Mesenteric fat pad (tissue), 1 donor: ENCODE measurements around the gene WWTR1. TPM values are rescaled to one million over a fixed set of nuclear protein-coding genes. Genes with fewer than 3 reads are reported as not detected.

Experiments
- DNase-seq: peaks from one replicate; pipeline ENCODE4 v3.0.0-alpha.2; 2020; ENCODE audit warnings: low spot score
- total RNA-seq: library from RNA; stranded (reverse); fragmentation: NEBNext Ultra II Directional; extraction: Animal tissue kit (Norgen Biotek cat#: 25700); gene quantifications from one replicate; pipeline ENCODE4 v1.2.1, GENCODE V29; 2021
- donor health status: DM: yes; HTN: yes; CAD: no.

The WWTR1 gene
- total RNA-seq, 1 donor from 2014 or later = 65.9 TPM

DNA sequence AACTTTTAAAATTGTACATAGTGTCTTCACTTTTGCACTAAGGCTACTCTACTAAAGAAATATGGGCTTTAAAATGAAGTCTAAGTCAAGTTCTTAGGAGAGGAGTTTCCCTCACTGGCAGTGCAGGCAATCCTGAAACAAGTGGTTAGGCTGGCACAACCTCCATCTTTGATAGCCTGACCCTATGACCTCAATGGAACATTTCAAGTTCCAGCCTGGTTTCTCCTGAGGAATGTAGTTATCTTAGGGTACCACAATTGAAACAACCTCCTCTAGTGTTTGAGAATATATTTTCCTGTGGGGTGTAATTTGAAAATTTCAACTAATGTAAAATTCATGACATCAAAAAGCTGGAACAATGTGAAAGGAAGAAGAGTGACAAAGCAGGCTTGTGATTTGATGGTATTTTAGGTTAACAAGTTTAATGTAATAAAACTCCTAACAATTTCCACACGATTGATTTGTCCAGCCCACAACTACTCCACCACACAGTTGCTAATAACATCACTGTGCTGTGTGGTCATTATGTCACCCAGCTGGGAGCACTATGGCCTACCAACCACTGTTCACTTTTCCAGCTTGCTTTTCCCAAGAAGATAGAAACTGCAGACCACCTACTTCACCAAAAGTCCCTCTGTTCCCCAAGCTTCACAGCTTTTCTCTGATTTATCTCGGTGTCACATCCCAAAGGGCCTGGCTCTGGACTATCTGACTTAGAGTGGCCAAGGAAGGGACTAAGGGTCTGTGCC is 1.8 kb downstream of the WWTR1 start:
- no peak for DNase-seq

DNA sequence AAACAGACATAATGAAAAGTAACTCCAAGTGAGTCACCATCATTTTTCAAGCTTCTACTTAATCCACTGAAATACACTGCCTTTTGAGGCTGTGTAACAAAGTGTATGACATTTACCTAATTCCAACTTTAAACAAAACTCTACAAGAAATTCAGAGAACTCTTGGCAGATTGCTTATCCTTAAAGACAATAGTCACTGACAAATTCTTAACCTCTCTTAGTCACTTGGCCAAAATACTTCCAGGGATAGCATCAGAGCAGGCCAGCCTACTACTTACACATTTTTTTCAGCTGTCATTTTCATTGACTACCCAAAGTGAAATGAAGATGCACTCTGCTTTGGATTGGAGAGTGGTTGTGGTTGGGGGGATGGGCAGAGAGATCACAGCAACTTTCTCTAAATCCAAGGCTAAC is 3.6 kb downstream of the WWTR1 start:
- DNase-seq = no peak

DNA sequence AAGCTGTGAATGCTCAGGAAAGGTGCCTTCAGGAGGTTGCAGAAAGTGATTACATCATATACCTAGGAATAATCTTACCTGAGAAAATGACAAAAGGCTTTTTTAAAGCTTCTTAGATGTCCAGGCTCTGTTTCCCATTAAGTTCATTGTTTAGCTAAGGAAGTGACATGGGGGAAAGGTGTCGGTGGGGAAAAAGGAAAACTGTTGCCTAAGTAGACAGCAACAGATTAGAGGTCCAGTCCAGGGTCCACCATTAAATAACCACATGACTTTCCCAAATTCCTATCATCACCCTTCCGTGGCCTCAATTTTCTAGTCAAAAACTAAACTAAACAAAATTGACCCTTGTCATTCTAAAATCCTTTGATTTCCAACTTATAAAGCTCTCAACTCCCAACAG is 4.3 kb downstream of the WWTR1 start:
- no peak for DNase-seq

DNA sequence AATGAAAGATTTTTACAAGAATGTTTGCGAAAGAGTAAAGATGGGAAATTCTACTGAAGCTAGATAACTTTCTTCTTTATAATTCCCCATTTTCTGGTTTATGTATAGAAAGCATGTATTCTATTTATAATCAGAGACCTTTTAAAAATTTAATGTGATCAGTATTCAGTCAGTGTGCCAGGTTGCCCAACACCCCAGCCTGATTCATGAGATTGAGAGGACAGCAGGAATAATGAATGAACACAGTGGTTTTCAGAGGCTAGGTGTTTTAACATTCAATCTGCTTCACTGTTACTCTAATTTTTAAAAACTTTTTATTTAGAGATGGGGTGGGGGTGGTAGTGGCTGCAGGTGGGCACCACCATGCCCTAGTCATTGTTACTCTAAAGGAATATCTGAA is 4.7 kb downstream of the WWTR1 start:
- DNase-seq = no peak

DNA sequence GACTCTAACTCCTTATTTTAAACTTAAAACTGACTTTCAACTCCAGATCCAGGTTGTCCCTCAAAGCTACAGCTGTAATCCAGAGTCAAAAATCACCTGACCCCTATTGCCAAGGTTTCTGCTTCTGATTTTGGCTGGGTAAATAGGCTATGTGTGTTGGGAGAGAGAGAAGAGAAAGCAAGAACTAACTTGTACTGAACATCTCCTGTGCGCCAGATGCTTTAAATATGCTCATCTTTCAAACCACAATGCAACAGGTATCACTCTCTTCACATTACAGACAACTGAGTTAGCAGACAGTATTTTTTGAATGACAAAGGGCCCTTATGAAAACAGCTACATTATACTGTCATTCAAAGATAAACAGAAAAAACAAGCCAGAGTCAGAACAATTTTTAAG is 7.0 kb downstream of the WWTR1 start:
- no peak for DNase-seq

DNA sequence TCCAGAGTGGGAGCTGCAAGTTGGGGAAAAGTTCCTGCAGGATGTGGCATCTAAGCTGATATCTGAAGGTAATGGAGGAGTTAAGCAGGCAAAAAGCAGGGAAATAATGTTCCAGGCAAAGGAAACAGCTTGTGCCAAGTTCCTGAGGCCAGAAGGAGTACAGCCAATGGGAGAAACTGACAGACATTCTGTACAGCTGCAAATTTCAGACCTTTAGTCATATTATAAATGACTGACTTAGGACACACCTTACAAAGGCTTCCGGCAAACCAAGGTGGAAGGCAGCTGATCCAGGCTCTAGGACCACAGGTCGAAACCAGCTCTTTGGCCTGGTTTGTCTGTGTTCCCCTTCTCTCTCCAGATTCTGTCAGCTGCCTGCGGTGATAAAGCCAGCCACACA is 9.3 kb downstream of the WWTR1 start:
- no peak for DNase-seq

DNA sequence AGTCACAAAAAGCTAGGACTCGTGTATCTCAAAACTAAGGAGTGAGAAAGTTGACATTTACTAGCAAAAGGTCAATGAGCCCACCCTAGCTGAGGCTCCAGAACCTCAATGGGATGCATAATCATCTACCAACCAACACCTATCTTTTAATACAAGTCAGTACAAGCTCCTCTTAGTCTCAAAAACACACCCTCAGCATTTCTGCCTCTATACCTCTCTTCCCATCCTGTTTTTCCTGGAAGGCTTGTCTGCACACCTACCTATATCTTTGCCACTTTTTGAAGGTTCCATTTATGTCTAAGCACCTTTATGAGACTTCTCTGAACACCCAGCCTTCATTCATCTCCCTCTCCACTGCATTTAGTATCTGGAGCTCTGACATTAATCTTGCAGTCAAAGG is 10.0 kb downstream of the WWTR1 start:
- no peak for DNase-seq

DNA sequence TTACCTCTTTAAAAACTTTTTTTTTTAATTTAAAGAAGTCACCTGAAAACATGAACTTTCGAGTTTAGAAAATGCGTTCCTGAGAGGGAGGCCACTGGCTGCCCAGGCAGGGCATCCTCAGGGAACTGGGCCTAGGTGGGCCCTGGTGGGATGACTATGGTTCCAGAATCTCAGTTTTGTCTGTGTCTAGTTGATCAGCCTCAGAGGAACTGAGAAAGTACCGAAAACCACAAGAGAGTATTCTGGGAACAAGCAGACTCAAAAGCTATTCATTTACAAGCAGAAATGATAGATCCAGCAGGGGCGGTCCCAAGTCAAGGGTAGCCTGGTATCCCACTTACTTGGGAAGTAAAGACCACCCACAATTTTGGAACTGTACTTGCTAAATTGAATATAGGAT is 10.5 kb downstream of the WWTR1 start:
- DNase-seq = no peak

DNA sequence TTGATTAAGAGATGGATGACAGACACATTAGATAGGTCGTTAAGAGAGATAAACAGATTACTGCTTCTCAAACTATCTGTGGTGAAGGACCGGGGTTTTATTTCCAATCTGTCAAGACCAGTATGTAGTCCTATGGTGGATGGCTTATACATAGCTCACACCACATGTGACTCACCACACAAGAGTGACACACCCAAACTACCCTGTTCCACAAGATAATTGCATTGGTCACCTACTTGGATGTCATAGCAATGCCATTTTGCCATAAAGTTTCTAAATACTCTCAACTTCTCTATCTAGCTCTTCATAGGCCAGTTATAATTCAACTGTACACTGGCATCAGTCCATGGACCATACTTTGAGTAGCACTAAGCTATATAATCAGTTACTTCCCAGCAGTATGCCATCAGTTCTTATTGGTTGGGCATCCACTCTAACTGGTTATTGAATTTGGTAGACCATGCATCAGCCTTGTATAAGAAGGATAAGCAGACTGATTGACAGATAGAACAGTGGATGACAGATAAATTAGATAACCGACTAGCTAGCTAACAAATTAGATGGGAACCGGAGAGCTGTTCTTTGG is 11.6 kb downstream of the WWTR1 start:
- DNase-seq = no peak

DNA sequence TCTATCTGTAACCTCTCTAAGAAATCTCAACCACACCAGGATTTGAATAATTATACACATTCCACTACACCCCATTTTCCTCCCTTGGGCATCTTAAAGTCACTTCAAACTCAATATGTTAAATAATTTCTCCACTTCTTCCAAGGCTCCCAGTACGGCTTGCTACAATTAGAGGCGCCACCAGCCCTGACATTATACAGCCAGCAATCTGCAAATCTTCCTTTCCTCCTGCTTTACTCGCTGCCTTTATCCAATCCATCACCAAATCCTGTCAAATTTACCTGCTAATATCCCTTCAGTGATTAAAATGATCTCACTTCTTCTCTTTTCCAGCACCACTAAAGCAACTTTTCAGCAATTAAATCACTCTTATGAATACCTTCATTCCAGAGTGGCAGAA is 13.9 kb downstream of the WWTR1 start:
- no peak for DNase-seq

DNA sequence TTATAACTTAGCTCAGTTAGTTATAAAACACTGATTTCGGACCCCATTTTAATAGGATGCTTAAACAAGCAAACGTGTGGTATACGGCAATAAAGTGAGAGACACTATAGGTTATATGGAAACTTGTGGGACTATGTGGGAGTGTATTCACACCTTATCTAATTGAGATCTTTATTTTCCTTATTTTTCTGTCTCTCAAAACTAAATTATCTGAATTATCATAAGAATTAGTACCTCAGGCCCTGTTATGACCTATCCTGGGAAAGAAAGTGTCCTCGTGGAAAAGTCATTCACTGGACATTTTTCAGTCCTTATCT is 14.4 kb downstream of the WWTR1 start:
- DNase-seq = no peak

DNA sequence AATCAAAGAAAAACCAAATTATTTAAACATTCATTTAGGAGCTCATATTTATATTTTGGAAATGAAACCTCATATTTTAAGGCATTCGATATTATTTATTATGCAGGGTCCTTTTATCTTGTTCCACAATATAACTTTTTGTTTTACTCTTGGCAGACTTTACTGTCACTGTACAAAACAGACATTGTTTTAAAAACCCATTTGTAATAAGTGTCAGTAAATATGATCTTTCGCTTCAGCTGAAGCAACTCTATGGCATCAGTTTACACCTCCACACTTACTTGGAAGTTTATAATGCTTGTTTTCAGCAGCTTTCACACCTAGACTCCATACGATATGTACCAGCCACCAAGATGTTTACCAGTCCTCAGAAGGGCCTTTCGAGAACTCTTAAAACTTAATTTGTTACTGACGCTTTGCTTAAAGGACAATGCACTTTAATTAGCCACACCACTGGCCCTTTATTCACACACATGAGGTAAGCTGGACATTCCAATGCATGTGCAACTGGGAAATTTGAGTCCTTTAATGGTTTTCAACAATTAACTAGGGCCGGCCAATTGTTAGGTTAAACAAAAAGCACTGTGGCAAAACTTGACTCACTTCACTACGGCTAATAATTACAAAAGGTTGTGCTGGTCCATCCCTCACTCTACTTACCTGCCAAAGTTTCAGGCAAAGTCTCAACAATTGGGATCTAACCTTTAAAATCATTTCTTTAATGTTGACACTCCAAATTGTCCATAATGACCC is 16.7 kb downstream of the WWTR1 start:
- no peak for DNase-seq

DNA sequence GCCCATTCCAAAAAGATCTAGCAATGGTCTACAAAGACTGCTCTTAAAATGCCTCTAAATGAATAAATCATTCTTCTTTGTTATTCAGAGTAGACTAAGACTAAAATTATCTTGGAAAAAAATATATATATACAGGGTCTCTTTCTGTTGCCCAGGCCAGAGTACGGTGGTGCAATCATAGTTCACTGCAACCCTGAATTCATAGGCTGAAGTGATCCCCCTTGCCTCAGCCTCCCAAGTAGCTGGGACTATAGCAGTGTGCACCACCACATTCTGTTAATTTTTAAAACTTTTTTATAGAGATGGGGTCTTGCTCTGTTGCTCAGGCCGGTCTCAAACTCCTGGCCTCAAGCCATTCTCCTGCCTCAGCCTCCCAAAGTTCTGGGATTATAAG is 18.7 kb downstream of the WWTR1 start:
- DNase-seq = no peak

DNA sequence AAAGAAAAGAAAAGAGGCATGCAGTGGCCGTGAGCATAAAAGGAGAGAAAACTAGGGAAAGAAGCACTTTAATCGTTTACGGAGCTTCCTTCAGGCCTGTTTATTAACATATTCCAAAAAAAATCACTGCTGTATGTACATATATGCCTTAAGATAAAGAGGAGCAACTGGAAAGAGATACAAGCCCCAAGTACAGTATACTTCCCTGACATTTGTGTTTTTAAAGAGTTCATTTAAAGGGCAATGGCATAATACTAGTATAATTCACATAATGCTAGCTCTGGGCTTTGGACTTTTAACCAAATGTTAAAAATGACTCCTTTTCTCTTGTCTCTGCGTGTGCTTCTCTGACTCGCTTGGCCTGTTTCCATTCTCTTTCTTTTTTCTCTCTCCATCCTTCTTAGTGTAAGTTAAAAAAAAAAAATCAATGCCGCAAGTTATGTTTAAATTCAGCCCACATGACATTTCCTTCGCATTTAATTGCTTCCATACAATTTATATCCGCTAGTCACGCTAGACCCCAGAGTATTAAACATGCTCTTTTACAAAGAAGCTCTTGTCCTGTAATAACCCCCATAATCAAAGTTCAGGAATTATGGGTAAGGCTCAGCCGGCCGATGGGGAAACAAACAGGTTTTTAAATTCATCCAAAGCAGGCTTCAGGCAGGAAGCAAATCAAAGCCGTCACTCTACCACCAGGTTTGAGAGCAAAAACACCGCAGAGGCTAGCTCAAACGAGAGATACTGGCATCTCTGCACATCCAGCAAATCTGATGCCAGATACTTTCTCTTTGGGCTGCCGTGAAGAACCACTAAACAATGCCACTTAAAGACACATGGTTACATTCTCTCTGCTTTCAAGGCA is 19.4 kb downstream of the WWTR1 start:
- DNase-seq = no peak

DNA sequence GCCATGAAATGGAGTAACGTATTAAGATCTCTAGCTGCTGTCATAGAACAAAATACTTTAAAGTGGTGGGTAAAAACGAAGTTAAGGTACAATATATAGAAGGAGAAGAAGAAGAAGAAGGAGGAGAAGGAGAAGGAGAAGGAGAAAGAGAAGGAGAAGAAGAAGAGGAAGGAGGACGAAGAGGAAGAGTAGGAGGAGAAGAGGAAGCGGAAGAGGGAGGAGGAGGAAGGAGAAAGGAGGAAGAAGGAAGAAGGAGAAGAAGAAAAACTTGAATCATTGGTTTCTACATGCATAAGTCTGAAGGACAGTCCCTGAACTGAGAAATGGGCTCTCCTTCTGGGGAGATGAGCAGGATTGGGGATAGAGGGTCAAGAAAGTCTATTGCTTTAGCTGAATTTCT is 22.4 kb downstream of the WWTR1 start:
- DNase-seq = no peak

DNA sequence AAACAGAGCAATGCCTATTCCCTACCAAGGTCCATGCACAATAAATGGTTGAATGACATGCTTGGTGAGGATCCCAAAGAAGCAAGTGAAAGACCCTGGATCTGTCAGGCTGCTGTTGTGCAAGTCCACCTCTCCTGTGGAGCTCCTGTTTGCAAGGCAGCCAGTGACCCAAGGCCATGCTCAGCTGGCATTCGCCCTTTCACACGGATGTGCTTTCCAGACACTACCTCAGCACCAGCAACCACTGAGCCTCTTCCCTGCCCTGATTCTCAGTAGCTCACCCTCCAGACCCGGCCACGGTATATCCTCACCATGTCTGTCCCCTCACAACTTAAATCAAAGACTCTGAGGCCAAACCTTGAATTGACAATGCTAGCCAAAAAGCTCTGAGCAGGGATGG is 23.3 kb downstream of the WWTR1 start:
- DNase-seq = no peak

DNA sequence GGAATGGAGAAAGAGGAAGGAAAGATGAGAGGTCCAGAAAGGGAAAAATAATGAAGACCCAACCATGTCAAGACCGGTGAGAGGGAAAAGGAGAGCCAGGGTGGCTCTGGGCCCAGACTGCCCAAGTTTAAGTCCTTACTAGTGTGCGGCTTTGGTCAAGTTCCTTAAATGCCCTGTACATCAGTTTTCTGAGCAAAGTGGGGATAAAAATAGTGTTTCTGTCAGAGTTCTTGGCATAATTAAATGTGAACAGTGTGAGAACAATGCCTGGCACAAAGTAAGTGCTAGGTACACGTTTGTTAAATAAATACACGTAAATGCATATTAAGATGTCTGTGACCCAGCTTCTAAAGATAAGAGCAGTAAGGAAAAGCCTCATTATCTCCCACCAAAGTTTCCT is 23.8 kb downstream of the WWTR1 start:
- DNase-seq = no peak

DNA sequence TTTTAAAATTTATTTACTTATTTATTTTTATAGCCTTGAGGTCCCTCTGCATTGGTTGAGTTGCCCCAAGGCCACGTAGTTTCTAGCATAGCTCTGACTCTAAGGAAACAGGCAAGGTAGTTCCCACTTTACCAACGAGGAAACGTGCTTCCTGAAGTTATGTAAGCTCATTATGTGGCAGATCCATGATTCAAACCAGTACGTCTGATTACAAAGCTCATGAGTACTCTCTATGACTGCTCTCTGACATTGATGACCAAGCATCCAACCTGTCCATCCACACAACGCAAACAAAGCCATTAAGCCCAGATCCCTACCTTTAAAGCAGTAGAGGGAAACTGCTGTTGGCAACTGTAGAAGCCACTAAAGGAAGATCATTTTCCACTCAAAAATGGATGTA is 25.6 kb downstream of the WWTR1 start:
- no peak for DNase-seq

DNA sequence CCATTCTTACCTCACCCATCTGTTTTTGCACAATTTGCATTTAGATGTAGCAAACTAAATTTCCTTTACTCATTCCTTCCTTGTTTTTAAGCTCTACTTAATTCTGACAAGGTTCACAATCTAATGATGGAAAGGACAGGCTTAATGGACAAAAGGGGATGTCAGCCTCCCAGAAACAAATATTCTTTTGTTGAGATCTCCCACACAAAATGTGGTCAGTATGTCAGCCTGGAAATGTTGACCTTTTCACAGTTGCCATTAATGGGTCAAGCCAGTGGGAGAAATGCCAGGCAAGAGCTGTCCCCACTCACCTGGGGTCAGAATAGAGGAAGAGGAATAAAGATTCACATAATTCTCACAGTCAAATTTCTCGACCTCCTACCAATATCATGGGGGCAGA is 27.0 kb downstream of the WWTR1 start:
- no peak for DNase-seq

DNA sequence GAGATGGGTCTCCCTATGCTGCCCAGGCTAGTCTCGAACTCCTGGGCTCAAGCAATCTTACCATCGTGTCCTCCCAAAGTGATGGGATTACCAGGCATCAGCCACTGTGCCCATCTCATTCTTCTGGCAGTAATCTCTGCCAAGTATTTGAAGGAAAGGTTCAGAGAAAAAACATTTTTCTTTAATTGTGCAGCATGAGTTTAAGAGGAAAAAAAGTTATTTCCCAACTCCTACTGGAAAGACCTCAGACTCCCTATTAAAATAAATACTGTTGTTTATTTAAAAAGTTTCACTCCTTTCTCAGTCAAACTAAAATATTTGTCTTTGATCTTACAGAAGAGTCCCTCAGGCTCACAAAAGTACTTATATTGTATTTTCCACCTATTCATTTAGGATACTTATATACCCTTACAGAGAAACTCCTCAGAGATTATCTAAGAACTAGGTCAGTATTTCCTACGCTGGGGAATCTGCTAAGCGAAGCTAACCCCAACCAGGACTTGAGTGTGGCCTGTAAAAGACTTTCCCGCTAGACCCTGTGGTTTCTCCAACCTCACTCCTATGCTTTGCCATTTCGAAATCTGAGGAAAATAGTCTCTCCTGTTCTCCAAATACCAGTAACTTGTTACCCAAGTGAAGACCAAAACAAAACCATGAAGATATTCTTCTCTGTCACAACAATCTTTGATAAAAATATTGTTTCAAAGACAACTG is 28.7 kb downstream of the WWTR1 start:
- no peak for DNase-seq

DNA sequence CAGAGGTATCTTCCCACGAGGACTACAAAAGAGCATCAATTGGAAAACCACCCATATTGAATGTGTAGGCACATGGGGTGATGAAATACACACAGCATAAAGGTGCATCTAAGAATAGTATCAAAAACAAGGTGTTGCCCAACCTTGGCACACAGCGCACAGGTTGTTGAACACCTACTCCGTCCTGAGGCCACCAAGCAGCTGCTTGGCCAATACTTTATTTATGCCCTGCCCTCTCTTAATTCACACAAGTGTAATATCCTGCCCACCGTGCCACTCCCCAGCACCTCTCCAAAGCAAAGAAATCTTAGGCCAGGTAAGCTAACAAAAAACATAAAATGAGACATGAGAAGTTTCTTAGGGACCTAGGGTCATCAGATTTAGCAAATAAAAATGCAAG is 31.2 kb downstream of the WWTR1 start:
- DNase-seq = no peak
